Measurements from ENCODE around the gene SEPTIN5.

GRCh38 chr22:19667872-19668740 is 46.2 kb upstream of the SEPTIN5 start:
- no peak for TF ChIP-seq GATA3 (IDR thresholded peaks at IDR 0.05; ENCODE audit: low read depth, low read length)
- no peak for TF ChIP-seq GATA2 (IDR thresholded peaks at IDR 0.05; ENCODE audit: low read depth, low read length)

Measured in SH-SY5Y (cell line).